Measurements from ENCODE around the gene MARCHF10. TPM values are rescaled to one million over a fixed set of nuclear protein-coding genes. Genes with fewer than 3 reads are reported as not detected.

The MARCHF10 gene
- total and polyA plus RNA-seq, 8 donors: 0.52 to 3.6 (median 1.8) TPM

DNA sequence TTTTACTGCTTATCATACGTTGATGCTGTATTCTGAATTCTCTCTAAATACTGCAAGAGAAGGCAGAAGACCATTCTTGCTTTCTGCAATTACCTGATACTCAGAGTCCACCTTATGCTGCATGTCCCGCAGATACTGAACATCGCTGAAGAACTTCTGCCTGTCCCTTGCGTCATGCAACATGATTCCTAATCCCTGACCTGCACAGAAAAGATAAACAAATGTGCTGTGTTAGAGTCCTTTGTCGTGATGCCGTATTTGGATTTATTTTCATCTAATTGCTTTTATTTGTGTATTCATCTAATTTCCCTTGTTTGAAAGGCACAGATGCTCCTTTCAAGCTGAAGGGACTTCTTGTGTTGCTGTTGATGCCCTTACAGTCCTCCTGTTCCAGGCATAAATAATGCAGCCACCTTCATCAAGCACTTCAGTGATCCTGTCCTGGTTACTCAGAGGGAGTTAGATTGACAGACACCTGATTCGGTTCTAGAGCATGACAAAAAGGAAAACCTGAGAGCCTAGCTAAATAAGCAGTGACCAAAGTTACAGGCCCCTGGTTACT lies 6.5 kb downstream of the MARCHF10 start:
- H3K27ac ChIP-seq: no peak overlapping the region
- H3K27me3 ChIP-seq: peaks cover 0 to 14% of the 10 kb centered on the region in 2 donors
- no peak overlapping the region for H3K4me3 ChIP-seq
- no peak for DNase-seq
- no peak for TF ChIP-seq CTCF (IDR thresholded peaks at IDR 0.05)
- H3K9me3 ChIP-seq: no peaks in the 10 kb centered on the region
- intact Hi-C loops (cut with DNase I): no loop called here
- H3K4me1 ChIP-seq: no peaks in the 10 kb centered on the region
- no peaks in the 10 kb centered on the region for H3K36me3 ChIP-seq
- no peak for ATAC-seq

GRCh38 chr17:62800585-62800984 lies 7.5 kb downstream of the MARCHF10 start:
- Histone ChIP-seq H3K27me3 (peaks cover 0 to 14% of the 10 kb centered on the region in 2 donors), H3K4me3 (no peak overlapping the region), H3K9me3 (no peaks in the 10 kb centered on the region), H3K4me1 (no peaks in the 10 kb centered on the region), H3K36me3 (no peaks in the 10 kb centered on the region), H3K27ac (no peak overlapping the region)
- TF ChIP-seq CTCF (IDR thresholded peaks at IDR 0.05): no peak
- intact Hi-C loops (cut with DNase I): no loop called here
- peak in 1 of 4 donors; percentile 79 for DNase-seq
- ATAC-seq: peak; percentile 95

- ATAC-seq: no peak
- intact Hi-C loops (cut with DNase I): no loop called here
Observed at GRCh38 chr17:62797959-62798358, 10.2 kb downstream of the MARCHF10 start.

GRCh38 chr17:62796291-62796690 lies 11.8 kb downstream of the MARCHF10 start:
- Histone ChIP-seq H3K27ac (no peak overlapping the region), H3K4me1 (no peaks in the 10 kb centered on the region), H3K9me3 (no peaks in the 10 kb centered on the region), H3K4me3 (no peak overlapping the region), H3K27me3 (no peaks in the 10 kb centered on the region), H3K36me3 (no peaks in the 10 kb centered on the region)
- DNase-seq (no peak), ATAC-seq (no peak)
- intact Hi-C loops (cut with DNase I): no loop called here
- TF ChIP-seq CTCF (IDR thresholded peaks at IDR 0.05): no peak

More at GRCh38 chr17:62797959-62798358, 10.2 kb downstream of the MARCHF10 start:
- peaks cover 0 to 9% of the 10 kb centered on the region in 2 donors for H3K27me3 ChIP-seq
- H3K9me3 ChIP-seq: no peaks in the 10 kb centered on the region
- no peaks in the 10 kb centered on the region for H3K36me3 ChIP-seq
- no peaks in the 10 kb centered on the region for H3K4me1 ChIP-seq
- no peak for DNase-seq
- H3K4me3 ChIP-seq: no peak overlapping the region
- no peak for TF ChIP-seq CTCF (IDR thresholded peaks at IDR 0.05)
- H3K27ac ChIP-seq: no peak overlapping the region

DNA sequence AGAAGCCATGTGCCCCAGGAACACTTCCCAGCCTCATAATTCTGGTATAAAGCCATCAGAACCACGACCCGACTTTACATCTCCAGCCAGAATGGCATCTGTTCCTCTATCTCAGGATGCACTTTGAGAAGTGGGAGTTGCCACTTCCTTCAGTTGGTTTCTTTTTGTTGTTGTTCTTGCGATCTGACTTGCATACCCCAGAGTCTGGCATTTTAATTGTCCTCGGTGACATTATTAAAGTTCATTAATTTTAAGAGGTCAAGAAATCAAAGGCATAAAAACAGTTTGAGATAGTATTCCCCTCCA lies 13.5 kb downstream of the MARCHF10 start:
- DNase-seq (no peak), ATAC-seq (no peak)
- intact Hi-C loops (cut with DNase I): no loop called here
- no peaks in the 10 kb centered on the region for H3K27me3 ChIP-seq
- no peaks in the 10 kb centered on the region for H3K4me1 ChIP-seq
- no peaks in the 10 kb centered on the region for H3K9me3 ChIP-seq
- H3K27ac ChIP-seq: no peak overlapping the region
- no peak overlapping the region for H3K4me3 ChIP-seq
- TF ChIP-seq CTCF (IDR thresholded peaks at IDR 0.05): no peak
- H3K36me3 ChIP-seq: no peaks in the 10 kb centered on the region
